Measurements from ENCODE around the gene RPL3. TPM values are rescaled to one million over a fixed set of nuclear protein-coding genes. Genes with fewer than 3 reads are reported as not detected.
A peak's percentile ranks its signal among the peaks of the same experiment; 100 is the strongest.
"Not testable (repeated sequence)": the region's sequence is repeated elsewhere in the genome, so short reads cannot be mapped to it uniquely, and the experiment has no call there.

Gene RPL3
- total RNA-seq, 2 experiments from 2014 or later = 3,952 to 3,974 TPM

DNA sequence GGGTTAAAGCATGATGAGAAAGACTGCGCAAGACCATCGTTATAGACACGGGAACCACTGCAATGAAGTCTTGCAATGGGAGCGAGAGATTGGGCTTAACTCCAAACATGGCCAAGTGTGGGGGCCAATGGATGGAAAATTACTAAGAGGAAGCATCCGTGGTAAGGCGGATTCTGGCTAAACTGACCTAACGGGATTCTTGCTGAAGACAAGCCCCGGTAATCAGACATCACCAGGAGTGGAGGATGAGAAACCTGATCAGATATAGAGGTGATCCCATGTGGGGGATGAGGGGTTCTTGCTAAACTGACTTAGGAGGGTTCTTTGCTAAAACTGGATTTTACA, 24.6 kb upstream of the RPL3 start:
- H3K4me1 Mint-ChIP-seq (ENCODE audit: low read depth) = peaks cover 8% of the 10 kb centered on the region
- H3K36me3 Mint-ChIP-seq (ENCODE audit: low read depth) = no peaks in the 10 kb centered on the region
- H3K36me3 ChIP-seq (ENCODE audit: insufficient read depth, low read length) = no peaks in the 10 kb centered on the region
- no peak overlapping the region for H3K4me3 ChIP-seq (ENCODE audit: low read length)
- DNase-seq (no peak), ATAC-seq (ENCODE audit: poor library complexity) (no peak)
- H3K9me3 ChIP-seq (ENCODE audit: control insufficient read depth in 1 of 2, insufficient read depth in 1 of 2, low read length in 2 of 2) = no peaks in the 10 kb centered on the region
- intact Hi-C loops (cut with DNase I, micrococcal nuclease) = loop anchor here in 1 of 2 experiments (10.0 kb wide), 1 partner anchor 691 kb away; no protein-coding TSS in a partner anchor
- TF ChIP-seq, protein P1, sequence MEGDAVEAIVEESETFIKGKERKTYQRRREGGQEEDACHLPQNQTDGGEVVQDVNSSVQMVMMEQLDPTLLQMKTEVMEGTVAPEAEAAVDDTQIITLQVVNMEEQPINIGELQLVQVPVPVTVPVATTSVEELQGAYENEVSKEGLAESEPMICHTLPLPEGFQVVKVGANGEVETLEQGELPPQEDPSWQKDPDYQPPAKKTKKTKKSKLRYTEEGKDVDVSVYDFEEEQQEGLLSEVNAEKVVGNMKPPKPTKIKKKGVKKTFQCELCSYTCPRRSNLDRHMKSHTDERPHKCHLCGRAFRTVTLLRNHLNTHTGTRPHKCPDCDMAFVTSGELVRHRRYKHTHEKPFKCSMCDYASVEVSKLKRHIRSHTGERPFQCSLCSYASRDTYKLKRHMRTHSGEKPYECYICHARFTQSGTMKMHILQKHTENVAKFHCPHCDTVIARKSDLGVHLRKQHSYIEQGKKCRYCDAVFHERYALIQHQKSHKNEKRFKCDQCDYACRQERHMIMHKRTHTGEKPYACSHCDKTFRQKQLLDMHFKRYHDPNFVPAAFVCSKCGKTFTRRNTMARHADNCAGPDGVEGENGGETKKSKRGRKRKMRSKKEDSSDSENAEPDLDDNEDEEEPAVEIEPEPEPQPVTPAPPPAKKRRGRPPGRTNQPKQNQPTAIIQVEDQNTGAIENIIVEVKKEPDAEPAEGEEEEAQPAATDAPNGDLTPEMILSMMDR (IDR thresholded peaks at IDR 0.05) = no peak
- no peak overlapping the region for H3K27ac ChIP-seq (ENCODE audit: low read depth in 1 of 2, low read length in 2 of 2)
- no peak overlapping the region for H3K27ac Mint-ChIP-seq
- peaks cover 4 to 5% of the 10 kb centered on the region in 2 experiments for H3K27me3 ChIP-seq (ENCODE audit: control insufficient read depth in 1 of 2, insufficient read depth in 2 of 2, low read length in 2 of 2)
- no peaks in the 10 kb centered on the region for H3K9me3 Mint-ChIP-seq
- ChIA-PET POLR2A (interaction anchor here (0.5 to 1.5 kb wide), 6 partner anchors 11 to 346 kb away, joined by 3 to 7 read pairs (median 4); partner anchors contain the start of genes ATF4 and RPL3), CTCF (interaction anchor here (0.6 to 1.9 kb wide), 13 partner anchors 10 to 588 kb away, joined by 3 to 12 read pairs (median 4); no protein-coding TSS in a partner anchor)
- no peak overlapping the region for H3K4me3 Mint-ChIP-seq
- H3K27me3 Mint-ChIP-seq = peaks cover 11% of the 10 kb centered on the region
- peaks cover 10% of the 10 kb centered on the region for H3K4me1 ChIP-seq (ENCODE audit: insufficient read depth, low read length)

GRCh38 chr22:39343259-39344045, 24.0 kb upstream of the RPL3 start:
- CTCF ChIA-PET = interaction anchor here (0.6 to 1.9 kb wide), 15 partner anchors 11 to 778 kb away, joined by 3 to 12 read pairs (median 3); no protein-coding TSS in a partner anchor
- H3K27ac Mint-ChIP-seq = no peak overlapping the region
- Histone ChIP-seq H3K36me3 (ENCODE audit: insufficient read depth, low read length) (no peaks in the 10 kb centered on the region), H3K4me1 (ENCODE audit: insufficient read depth, low read length) (peaks cover 6% of the 10 kb centered on the region), H3K27ac (ENCODE audit: low read depth in 1 of 2, low read length in 2 of 2) (no peak overlapping the region), H3K9me3 (ENCODE audit: control insufficient read depth in 1 of 2, insufficient read depth in 1 of 2, low read length in 2 of 2) (no peaks in the 10 kb centered on the region), H3K27me3 (ENCODE audit: control insufficient read depth in 1 of 2, insufficient read depth in 2 of 2, low read length in 2 of 2) (peaks cover 0 to 4% of the 10 kb centered on the region in 2 experiments), H3K4me3 (ENCODE audit: low read length) (no peak overlapping the region)
- intact Hi-C loops (cut with DNase I, micrococcal nuclease) = loop anchor here (1.0 to 10.0 kb wide), 3 partner anchors 171 to 691 kb away; no protein-coding TSS in a partner anchor
- no peaks in the 10 kb centered on the region for H3K9me3 Mint-ChIP-seq
- TF ChIP-seq, protein P1 (IDR thresholded peaks at IDR 0.05) = peak; percentile 71
- H3K4me1 Mint-ChIP-seq (ENCODE audit: low read depth) = peaks cover 6% of the 10 kb centered on the region
- peaks cover 8% of the 10 kb centered on the region for H3K27me3 Mint-ChIP-seq
- POLR2A ChIA-PET = interaction anchor here (0.5 to 1.5 kb wide), 6 partner anchors 11 to 347 kb away, joined by 3 to 7 read pairs (median 4); partner anchors contain the start of genes ATF4 and RPL3
- DNase-seq (peak; percentile 39 to 76 (median 51)), ATAC-seq (ENCODE audit: poor library complexity) (peak; percentile 93)
- H3K36me3 Mint-ChIP-seq (ENCODE audit: low read depth) = no peaks in the 10 kb centered on the region
- H3K4me3 Mint-ChIP-seq = no peak overlapping the region

DNA sequence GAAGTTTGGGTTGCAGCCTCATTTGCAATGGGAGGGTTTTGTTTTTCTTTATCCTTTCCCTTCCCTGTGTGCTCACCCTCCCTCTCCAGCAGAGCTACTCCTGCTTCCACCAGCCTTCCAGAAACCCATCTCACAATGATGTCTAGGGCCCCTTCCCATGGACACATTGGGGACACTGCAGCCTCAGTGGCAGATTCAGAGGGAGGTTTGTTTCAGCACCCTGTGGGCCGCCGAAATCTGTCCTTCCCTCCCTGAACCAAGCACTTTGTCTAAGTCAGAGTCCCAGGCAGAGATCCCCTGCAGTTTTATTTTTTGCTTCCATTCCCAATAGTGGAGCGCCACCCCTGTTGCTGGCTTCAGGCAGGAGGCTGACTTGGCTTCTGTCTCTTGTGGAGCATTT, 21.8 kb upstream of the RPL3 start:
- Histone ChIP-seq H3K4me1 (ENCODE audit: insufficient read depth, low read length) (peaks cover 6% of the 10 kb centered on the region), H3K36me3 (ENCODE audit: insufficient read depth, low read length) (no peaks in the 10 kb centered on the region), H3K4me3 (ENCODE audit: low read length) (no peak overlapping the region), H3K27ac (ENCODE audit: low read depth in 1 of 2, low read length in 2 of 2) (no peak overlapping the region), H3K9me3 (ENCODE audit: control insufficient read depth in 1 of 2, insufficient read depth in 1 of 2, low read length in 2 of 2) (no peaks in the 10 kb centered on the region), H3K27me3 (ENCODE audit: control insufficient read depth in 1 of 2, insufficient read depth in 2 of 2, low read length in 2 of 2) (peaks cover 0 to 4% of the 10 kb centered on the region in 2 experiments)
- no peaks in the 10 kb centered on the region for H3K36me3 Mint-ChIP-seq (ENCODE audit: low read depth)
- H3K27me3 Mint-ChIP-seq = peaks cover 4% of the 10 kb centered on the region
- ATAC-seq (ENCODE audit: poor library complexity) (no peak), DNase-seq (no peak)
- H3K9me3 Mint-ChIP-seq = no peaks in the 10 kb centered on the region
- no peak overlapping the region for H3K4me3 Mint-ChIP-seq
- TF ChIP-seq, protein P1 (IDR thresholded peaks at IDR 0.05) = no peak
- CTCF ChIA-PET = no interaction called here
- H3K27ac Mint-ChIP-seq = no peak overlapping the region
- intact Hi-C loops (cut with DNase I, micrococcal nuclease) = loop anchor here in 1 of 2 experiments (10.0 kb wide), 1 partner anchor 694 kb away; no protein-coding TSS in a partner anchor
- H3K4me1 Mint-ChIP-seq (ENCODE audit: low read depth) = peaks cover 6% of the 10 kb centered on the region
- POLR2A ChIA-PET = no interaction called here

DNA sequence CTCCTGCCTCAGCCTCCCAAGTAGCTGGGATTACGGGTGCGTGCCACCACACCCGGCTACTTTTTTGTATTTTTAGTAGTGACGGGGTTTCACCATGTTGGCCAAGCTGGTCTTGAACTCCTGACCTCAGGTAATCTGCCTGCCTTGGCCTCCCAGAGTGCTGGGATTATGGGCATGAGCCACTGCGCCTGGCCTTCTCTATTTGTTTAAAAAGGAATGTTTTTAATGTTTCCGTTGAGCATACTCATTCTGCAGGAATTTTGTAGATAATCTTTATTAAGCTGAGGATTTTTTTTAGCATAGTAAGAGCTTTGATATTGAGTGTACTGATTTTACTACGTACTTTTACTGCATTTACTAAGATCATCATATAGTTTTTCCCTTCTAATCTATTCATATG, 20.4 kb upstream of the RPL3 start:
- H3K4me3 ChIP-seq (ENCODE audit: low read length); ATAC-seq (ENCODE audit: poor library complexity); POLR2A ChIA-PET; H3K27ac ChIP-seq (ENCODE audit: low read depth in 1 of 2, low read length in 2 of 2); H3K4me1 ChIP-seq (ENCODE audit: insufficient read depth, low read length); H3K4me3 Mint-ChIP-seq; H3K4me1 Mint-ChIP-seq (ENCODE audit: low read depth); H3K27ac Mint-ChIP-seq; CTCF ChIA-PET; H3K27me3 ChIP-seq (ENCODE audit: control insufficient read depth in 1 of 2, insufficient read depth in 2 of 2, low read length in 2 of 2); H3K9me3 ChIP-seq (ENCODE audit: control insufficient read depth in 1 of 2, insufficient read depth in 1 of 2, low read length in 2 of 2); DNase-seq; H3K36me3 Mint-ChIP-seq (ENCODE audit: low read depth); H3K27me3 Mint-ChIP-seq; H3K36me3 ChIP-seq (ENCODE audit: insufficient read depth, low read length); H3K9me3 Mint-ChIP-seq: not testable (repeated sequence)
- intact Hi-C loops (cut with DNase I, micrococcal nuclease) = loop anchor here in 1 of 2 experiments (10.0 kb wide), 1 partner anchor 695 kb away; no protein-coding TSS in a partner anchor

Measured in CD4-positive, alpha-beta T cell (primary cell).